HG03108 (cell line): ENCODE measurements around the gene NPB.

Experiments used
- ATAC-seq: cut with Tn5 transposase; IDR thresholded peaks from one replicate; pipeline ENCODE4 v1.9.1; 2021; ENCODE audit warnings: moderate library complexity; ENCODE audit not compliant: unreplicated experiment

The NPB gene

DNA sequence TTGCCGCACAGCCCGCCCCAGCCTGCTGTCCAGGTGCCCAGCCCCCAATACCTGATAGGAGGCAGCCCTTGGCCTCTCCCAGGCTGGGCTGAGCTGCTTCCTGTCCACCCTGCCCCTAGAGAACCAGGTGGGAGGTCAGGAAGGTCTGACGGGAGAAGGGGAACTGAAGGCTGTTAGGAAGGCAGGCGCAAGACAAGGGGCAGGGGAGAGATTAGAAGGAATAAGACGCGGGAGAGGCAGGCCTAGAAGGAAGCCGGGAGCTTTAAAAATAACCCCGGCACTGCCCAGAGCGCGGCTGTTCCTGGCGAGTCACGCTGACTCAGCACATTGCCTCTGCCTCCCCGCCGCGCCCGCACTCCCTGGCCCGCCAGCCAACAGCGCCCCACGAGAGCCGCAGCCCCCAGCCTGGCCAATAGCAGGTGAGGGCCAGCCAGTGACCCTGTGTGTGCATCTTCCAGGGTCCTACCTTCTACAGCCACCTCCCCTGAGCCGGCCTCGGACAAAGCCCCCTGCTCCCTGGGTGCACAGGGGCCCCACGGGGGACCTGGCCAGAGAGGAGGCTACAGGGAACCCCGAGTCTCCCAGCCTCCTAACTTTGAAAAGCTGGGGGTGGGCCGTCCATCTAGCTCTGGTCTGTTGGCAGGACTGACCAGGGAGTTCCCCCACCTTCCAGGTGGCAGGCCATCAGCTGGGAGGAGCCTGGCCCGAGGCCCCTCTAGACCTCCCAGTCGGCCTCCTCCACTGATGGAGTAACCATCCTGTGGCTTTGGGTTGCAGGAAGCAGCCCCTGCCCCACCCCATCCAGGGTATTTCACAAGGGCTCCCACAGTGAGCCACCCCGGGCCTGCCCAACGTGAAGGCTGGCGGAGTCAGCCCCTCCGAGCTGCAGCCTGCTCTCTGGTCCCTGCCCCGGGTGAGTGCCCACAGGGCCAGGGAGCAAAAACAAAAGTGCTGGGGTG lies 21.5 kb downstream of the NPB start:
- no peak for ATAC-seq

DNA sequence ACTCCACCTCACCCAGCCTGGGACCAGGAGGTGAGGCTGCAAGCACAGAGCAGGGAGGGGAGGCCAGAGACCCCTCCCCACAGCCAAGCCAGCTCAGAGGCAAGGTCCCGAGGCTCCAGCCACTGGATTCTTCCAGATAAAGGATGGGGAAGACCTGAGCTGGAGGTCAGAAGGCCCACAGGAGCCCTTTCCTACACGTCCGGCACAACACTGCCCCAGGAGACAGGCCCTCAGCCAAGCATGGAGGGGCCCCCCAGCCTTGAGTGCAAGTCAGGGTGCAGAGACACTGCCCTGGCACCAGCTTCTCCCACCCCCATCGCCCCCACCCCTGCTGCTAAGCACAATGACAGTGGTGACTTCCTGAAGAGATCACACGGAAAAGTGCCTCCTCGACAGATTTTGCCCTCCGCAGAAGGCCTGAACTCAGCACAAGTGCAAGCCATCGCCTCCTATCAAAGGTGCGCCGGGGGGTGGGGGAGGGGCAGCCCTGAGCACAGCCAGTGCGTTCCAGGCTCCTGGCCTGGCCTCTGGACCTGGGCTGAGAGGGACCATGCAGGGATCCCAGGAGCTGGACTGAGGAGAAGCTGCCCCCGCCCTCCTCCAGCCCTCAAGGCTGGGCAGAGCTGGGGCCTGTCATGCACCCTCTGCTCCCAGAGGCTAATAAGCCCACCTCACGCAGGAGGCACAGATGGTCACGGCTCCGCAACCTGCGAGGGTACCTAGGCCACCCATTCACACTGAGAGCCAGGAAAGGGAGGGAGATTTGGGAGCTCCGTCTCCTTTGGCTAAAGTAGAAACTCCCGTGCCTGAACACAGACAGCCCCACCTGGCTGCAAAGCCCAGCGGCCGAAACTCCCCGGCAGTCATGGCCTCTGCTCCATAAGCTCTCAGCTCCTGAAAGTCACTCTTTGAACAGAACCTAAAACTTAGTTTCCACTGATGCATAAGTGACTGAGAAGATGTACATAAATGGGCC lies 22.8 kb downstream of the NPB start:
- no peak for ATAC-seq

DNA sequence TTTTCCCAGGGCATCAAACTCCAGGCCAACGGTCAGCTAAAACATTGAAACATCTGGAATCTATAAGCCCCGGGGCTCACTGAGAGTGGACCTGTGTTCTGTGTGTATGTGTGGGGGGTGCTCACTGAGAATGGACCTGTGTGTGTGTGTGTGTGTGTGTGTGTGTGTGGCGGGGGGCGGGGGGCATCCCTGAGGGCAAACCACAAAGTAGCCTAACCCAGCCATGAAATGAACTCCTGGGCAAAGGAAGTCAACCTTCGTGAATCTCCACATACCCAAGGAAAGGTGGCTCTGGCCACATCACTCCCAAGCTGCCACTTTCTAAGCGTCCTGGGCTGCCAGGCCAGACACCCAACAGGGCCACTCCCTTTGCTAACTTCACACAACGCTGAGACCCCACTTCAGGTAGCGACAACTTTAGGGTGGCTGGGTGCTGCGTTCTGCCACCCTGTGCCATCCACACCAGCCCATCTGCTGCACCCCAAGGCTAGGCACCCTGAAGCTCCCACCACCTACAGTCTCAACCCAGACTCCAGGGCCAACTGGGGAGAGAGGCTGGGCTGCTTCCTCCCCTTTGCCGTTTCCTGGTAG lies 23.9 kb downstream of the NPB start:
- no peak for ATAC-seq

DNA sequence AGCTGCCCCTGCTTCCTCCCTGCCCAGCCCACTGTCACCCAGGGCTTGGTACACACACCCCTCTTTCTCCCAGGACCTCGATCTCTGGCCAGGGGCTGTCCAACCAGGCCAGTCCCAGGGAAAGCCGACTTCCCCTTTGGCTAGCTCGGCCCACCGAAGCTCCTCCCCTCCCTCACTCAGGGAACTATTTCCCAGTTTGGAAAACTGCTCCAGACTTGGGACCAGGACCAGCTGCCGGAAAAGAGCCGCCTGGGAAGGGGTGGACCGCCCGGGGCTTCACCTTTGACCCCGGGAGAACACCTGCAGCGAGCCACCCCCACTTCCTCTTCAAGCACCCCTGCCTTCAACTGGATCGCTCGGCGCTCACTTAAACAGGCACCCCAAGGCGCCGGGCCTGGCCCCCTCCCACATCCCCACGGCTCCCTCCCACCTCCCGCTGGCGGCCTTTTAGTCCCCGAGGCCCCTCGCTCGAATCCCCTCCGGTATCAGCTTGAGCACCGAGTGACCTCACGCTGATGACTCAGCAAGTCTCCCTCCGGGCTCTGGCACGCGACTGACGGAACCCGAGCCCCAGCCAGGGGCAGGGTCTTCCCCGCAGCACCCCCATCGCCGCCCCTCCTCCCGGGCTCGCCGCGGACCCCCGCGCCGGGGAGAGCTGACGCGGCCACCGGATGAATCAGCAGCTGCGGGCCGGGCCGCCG lies 24.6 kb downstream of the NPB start:
- peak; percentile 8 for ATAC-seq

DNA sequence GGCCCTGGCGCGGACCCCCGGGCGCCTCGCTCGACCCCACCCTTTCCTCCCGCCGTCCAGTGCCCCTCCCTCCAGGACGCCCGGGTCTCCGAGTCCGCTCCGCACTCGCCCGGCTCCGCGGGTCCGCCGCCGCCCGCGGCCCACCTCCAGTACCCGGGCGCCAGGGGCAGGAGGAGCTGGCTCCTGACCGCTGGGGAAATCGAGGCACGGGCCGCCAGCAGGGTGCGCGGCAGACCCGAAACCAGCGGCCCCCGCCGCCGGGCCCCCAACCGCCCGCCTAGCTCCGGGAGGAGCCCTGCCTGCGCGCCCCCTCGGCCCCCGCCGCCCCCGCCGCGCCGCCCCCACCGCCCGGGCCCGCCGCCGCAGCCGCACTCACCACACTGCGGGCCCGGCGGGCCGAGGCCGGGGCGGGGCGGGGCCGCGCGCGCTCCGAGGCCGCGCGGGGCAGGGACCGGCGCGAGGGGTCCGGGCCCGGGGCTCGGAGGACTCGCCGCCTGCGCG lies 25.2 kb downstream of the NPB start:
- ATAC-seq = peak; percentile 7

DNA sequence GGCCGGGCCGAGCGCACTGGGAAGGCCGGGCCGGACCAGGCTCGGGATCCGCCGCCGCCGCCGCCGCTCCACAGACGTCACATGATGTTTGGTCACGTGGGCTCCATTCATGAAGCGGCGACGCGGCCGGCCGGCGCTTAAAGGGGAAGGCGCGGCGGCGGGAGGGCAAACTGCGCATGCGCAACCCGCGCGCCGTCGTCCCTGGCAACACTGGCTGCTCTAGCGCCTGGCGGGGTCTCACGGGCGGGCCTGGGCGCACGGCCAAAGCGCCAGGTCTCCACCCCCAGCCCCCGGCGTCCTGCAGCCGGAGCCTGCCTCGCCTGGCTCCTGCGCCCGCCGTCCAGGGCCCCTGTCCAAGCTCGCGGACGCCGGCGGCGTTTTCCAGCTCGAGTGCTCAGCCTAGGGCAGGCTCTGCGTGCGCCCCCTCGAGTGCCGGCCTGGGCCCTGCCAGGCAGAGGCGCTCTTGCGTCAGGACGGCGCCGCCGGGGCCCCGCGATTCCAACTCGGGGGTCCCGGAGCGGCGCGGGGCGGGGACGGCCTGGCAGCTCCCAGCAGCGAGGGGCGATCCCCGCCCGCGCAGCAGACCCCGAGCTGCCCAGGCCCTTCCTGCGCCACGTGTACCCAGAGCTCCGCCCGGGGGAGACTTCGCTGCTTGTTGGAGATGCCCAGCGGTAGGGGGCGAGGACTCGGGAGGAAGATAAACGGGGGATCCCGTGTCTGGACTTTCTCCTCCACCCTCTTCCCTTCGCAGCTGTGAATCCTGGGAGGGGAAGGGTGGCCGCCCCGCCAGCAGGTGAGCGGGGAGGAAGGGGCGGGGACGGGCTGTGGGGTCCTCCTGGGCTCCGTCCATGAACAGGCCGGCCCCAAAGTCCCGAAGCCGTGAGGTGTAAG lies 25.9 kb downstream of the NPB start, which contains the start of gene MAFG:
TSS of gene MAFG (minus strand) at position 83 of the 891 bp plus-strand sequence. CDS start 4,550 bp downstream, outside the sequence.
- peak; percentile 39 for ATAC-seq

DNA sequence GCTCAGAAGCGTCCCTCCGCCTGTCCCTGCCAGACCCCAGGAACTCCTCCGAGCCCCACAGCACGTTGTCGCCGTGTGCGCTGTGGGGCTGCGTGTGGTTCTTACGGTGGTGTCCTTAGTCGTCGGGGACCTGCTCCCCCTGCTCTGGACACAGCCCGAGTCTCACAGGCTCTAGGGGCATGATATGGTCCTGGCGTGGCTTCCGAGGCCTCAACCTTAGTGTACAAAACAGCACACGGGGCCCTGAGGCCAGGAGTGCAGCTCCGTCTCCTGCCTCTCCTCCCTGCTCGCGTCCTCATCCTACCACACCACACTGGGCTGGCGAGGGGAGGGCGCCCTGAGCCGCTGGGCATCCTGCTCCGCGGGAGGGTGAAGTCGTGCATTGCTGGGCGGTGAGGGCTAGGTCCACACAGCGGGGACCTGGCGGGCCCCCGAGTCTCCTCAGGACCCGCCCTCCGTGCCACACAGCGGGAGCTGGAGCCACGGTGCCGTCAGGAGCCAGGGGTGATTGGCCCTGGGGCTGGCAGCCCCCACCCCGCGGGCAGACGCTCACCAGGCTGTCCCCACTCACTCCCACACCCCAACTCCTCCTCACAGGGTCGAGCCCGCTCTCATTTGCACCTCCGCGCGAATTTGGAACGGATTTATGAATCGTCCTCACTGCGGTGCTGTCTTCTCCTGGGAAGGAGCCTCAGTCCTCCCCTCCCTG lies 26.7 kb downstream of the NPB start:
- ATAC-seq = no peak

DNA sequence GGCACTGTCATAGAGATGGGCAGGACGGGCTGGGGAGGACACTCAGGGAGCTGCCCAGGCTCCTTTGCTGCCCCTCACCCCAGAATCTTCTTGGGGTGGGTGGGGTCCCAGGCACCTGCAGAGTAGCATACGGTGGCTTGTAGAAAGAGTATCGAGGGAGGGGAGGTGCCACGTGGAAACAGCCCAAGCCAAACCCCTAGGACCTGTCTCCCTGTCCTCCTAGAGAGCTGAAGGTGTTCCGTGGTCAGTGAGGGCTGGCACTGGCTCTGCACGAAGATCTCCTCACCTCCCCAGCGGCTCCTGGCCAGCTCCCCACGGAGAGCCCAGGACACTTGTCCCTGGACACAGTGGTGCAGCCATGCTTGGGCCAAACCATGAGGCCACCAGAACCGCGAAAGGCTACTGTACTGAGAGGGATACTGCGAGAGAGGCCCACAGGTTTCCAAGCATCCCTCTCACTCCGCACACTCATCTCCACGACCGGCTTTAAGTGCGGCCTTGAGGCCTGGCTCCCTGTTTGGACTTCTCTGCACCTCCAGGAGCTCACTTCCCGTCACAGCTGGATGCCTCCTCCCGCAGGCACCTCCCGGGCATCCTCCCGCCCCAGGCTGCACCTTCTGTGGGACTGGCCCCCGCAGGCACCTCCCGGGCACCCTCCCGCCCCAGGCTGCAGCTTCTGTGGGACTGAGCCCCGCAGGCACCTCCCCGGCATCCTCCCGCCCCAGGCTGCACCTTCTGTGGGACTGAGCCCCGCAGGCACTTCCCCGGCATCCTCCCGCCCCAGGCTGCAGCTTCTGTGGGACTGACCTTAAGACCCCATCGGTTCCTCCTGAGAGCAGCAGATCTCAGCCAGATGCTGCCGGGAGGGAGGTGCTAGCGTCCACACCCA lies 27.5 kb downstream of the NPB start:
- no peak for ATAC-seq

DNA sequence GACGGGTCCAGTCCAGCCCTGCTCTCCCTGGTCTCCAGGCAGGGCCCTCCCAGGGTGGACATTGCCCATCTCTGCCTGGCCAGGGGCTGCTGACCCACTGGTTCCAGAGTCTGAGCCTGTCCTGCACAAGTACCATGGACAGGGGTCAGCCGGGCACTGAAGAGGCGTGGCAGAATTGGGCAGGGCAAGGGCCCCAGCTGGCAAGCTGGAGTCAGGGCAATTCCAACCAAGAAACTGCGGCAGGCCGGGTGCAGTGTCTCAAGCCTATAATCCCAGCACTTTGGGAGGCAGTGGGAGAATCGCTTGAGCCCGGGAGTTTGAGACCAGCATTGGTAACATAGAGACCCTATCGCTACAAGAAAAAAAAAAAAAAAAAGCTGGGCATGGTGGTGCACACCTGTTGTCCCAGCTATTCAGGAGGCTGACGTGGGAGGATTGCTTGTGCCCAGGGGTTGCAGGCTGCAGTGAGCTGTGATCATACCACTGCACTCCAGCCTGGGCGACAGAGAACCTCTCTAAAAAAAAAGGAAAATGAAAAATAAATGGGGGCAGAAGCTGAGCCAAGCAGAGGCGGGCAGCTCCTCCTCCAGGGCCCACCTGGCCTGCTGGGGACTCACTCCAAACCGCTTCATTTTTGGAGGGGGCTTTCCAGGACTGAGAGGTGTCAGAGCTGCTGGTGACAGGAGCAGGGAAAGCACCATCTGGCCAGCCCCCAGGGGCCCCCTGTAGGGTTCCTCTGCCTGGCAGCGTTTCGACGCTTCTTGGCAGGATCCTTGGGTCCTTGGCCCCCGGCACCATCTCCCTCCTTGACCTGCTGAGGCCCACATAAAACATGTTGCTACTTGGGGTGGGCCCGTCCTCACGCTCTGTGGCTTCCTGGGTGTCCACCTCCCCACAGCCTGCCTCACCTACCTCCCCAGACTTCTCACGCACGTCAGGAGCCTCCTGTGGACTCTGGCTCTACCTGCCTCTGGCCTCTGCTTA lies 28.4 kb downstream of the NPB start:
- ATAC-seq = no peak

DNA sequence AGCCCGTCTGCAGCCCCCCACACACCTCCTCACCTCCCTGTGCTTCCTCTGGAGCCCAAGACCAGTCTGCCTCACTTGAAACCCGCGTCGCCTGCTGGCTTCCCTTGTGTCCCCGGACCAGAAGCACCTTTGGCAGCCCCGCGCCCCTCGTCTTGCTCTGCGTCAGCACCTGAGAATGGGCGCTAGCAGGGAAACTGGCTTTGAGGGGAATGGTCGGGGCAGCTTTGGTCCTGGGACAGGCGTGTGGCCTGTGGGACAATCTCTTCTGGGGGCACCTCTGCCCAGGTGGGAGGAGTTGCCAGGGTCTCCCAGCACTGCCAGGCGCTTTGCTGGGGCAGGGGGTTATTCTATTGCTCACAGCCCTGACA lies 29.1 kb downstream of the NPB start:
- ATAC-seq = no peak

DNA sequence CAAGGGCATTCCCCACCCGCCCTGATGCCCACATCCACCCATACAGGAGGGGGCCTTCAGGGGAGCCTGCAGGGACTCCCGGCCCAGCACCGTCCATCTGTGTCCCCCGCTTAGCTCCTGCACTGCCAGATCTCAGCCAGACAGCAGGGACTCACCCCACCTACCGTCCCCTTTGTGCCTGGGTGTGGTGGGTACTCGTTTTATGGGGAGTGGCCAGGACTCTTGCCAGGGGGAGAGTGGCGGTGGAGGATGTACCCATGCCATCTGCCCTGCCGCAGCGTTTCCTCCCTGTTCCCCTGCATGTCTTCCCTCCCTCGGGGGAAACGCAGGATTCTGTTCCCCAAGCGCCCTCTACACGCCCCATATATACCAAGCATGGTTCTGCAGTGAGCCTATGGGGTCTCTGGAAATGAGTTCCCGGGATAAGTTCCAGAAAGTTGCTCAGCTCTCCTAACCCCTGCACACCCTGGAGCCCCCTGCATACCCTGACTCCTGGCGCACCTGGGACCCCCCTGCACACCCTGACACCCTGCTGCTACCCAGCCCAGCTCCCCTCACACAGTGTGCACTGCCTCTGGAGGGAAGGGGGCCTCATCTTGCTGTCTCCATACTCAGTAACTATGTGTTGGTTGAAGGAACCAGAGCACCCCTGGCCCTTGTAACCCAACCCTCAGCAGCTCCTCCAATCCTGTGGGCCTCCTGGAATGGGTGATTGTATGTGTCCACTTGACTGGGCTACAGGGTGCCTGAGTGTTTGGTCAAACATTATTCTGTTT lies 29.7 kb downstream of the NPB start:
- no peak for ATAC-seq

DNA sequence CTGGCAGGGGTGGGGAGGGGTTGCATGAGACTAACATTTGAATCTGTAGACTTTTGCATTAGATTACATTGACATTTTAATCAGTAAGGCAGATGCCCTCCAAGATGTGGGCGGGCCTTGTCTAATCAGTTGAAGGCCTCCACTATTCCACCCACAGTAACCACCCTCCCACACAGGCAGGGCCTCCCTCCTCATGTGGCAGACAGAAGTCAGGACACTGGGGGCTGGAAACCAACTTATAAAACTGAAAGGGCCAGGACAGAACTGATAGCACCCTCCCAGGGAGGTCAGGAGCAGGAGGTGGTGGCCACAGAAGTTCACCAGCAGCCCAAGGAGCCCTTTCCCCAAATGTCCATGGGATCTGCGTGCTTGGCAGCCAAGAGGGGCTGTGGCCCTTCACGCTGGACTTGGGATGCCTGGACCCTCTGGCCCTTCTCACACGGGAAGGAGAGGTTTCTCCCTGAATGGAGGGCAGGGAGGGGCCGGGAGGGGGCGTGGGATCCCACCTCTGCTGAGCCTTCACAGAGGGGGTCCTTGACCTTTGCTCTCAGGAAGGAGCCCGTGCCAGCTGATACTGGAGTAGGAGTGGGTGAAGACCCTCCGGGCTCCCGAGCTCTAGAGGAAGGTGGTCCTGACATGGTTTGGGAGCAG lies 30.4 kb downstream of the NPB start:
- no peak for ATAC-seq

DNA sequence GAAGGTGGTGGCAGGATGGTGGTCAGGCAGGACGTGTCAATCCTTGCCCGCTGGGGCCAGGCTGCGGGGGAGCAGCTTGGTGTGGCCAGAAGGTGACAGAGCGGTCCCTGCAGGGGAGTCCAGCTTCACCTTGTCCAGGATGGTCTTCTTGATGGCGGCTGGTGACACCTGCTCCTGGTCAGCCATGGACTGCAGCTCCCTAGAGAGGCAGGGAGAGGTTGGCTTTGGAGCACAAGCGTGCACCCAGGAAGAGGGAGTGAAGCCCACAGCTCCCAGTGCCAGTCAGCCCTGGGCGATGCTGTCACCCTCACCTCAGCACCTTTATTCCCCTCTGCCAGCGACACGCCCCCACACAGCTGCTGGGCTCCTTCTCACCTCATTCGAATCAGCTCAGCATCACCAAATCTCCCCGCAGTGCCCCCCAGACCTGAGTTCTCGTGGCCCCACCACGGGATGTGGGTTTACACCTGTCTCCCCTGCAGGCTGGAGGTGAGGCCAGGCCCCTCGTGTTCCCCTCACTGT lies 31.2 kb downstream of the NPB start:
- no peak for ATAC-seq

DNA sequence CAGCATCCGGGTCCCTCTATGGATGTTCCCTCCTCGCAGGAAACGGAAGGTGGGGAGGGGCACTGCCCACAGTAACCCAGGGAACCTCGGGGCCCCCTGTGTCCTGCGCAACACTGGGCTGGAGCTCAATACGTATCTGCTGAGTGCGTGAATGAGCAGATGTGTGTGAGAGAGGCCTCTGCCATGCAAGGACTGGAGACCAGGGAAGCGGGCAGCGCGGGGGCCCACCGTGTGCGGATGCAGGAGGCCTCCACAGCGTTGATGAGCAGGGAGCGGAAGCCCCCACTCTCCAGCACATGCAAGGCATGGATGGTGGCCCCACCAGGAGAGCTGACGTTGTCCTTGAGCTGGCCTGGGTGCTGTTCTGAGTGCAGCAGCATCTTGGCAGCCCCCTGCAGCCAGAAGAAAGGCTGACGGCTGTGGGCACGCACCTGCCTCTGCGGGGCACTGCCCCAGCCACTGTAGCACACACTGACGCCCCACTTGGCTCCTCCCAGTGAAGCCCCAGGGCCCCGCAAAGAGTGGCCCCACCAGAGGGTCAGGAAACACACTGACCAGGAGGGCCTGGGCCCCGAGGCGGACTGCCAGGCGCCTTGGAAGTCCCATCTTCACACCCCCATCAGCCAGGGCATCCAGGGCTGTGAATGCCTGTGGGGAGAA lies 32.2 kb downstream of the NPB start:
- no peak for ATAC-seq
